ENCODE results near the gene CCND1.
"Not testable (repeated sequence)": the region's sequence is repeated elsewhere in the genome, so short reads cannot be mapped to it uniquely, and the experiment has no call there.

The CCND1 gene

GRCh38 chr11:69667619-69668604, 27.0 kb downstream of the CCND1 start:
- DNase-seq (ENCODE audit: low read depth), result no peak

- no peak for DNase-seq (ENCODE audit: low read depth)
These were observed 28.5 kb downstream of the CCND1 start for GRCh38 chr11:69669486-69669885.

- DNase-seq (ENCODE audit: low read depth), result peak; percentile 6
These were observed 29.3 kb downstream of the CCND1 start for GRCh38 chr11:69670158-69670845.

GRCh38 chr11:69671734-69672465, 30.9 kb downstream of the CCND1 start:
- DNase-seq (ENCODE audit: low read depth), result no peak

GRCh38 chr11:69674267-69674885, 33.4 kb downstream of the CCND1 start:
- DNase-seq (ENCODE audit: low read depth), result no peak

- DNase-seq (ENCODE audit: low read depth), result peak; percentile 86
These were observed 34.1 kb downstream of the CCND1 start, which contains the start of gene LTO1 for GRCh38 chr11:69674886-69675714. TSS of gene LTO1 (minus strand) at chr11:69675353. CDS start at chr11:69675239, 114 bp downstream.

- no peak for DNase-seq (ENCODE audit: low read depth)
These were observed 36.8 kb downstream of the CCND1 start for GRCh38 chr11:69677749-69678148.

GRCh38 chr11:69680688-69681087, 39.7 kb downstream of the CCND1 start:
- no peak for DNase-seq (ENCODE audit: low read depth)

GRCh38 chr11:69682221-69682620, 41.3 kb downstream of the CCND1 start:
- no peak for DNase-seq (ENCODE audit: low read depth)

- DNase-seq (ENCODE audit: low read depth), result no peak
These were observed 41.8 kb downstream of the CCND1 start for GRCh38 chr11:69682681-69683326.

- no peak for DNase-seq (ENCODE audit: low read depth)
These were observed 42.9 kb downstream of the CCND1 start for GRCh38 chr11:69683764-69684333.

- DNase-seq (ENCODE audit: low read depth), result no peak
These were observed 43.7 kb downstream of the CCND1 start for GRCh38 chr11:69684651-69685050.

GRCh38 chr11:69685348-69685747, 44.4 kb downstream of the CCND1 start:
- DNase-seq (ENCODE audit: low read depth), result no peak

GRCh38 chr11:69686452-69686851, 45.5 kb downstream of the CCND1 start:
- no peak for DNase-seq (ENCODE audit: low read depth)

- DNase-seq (ENCODE audit: low read depth), result no peak
These were observed 45.9 kb downstream of the CCND1 start for GRCh38 chr11:69686856-69687255.

- not testable (repeated sequence) for DNase-seq (ENCODE audit: low read depth)
These were observed 47.2 kb downstream of the CCND1 start for GRCh38 chr11:69687969-69688771.

- DNase-seq (ENCODE audit: low read depth), result no peak
These were observed 48.7 kb downstream of the CCND1 start for GRCh38 chr11:69689484-69690319.

GRCh38 chr11:69691463-69691862, 50.5 kb downstream of the CCND1 start:
- no peak for DNase-seq (ENCODE audit: low read depth)

Measured in stimulated activated CD8-positive, alpha-beta memory T cell treated with anti-CD3 and anti-CD28 coated beads, Interleukin-15, amount 100 ng/mL, for 1 hour (primary cell).